T-helper 1 cell (primary cell): ENCODE data around the gene RILPL2.
"Not testable (repeated sequence)": the region's sequence is repeated elsewhere in the genome, so short reads cannot be mapped to it uniquely, and the experiment has no call there.

Experiments used
- DNase-seq, 5 donors: peaks; one replicate each; pipeline ENCODE4 v3.0.0-alpha.2; 2012 to 2020
- total RNA-seq, 4 donors: gene quantifications; one replicate each; lab custom pipeline; 2026; lab: John Stamatoyannopoulos, UW

RILPL2 gene, protein sequence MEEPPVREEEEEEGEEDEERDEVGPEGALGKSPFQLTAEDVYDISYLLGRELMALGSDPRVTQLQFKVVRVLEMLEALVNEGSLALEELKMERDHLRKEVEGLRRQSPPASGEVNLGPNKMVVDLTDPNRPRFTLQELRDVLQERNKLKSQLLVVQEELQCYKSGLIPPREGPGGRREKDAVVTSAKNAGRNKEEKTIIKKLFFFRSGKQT
- 30.7 to 49.3 (median 39.3) reads per million in 4 donors for total RNA-seq

DNA sequence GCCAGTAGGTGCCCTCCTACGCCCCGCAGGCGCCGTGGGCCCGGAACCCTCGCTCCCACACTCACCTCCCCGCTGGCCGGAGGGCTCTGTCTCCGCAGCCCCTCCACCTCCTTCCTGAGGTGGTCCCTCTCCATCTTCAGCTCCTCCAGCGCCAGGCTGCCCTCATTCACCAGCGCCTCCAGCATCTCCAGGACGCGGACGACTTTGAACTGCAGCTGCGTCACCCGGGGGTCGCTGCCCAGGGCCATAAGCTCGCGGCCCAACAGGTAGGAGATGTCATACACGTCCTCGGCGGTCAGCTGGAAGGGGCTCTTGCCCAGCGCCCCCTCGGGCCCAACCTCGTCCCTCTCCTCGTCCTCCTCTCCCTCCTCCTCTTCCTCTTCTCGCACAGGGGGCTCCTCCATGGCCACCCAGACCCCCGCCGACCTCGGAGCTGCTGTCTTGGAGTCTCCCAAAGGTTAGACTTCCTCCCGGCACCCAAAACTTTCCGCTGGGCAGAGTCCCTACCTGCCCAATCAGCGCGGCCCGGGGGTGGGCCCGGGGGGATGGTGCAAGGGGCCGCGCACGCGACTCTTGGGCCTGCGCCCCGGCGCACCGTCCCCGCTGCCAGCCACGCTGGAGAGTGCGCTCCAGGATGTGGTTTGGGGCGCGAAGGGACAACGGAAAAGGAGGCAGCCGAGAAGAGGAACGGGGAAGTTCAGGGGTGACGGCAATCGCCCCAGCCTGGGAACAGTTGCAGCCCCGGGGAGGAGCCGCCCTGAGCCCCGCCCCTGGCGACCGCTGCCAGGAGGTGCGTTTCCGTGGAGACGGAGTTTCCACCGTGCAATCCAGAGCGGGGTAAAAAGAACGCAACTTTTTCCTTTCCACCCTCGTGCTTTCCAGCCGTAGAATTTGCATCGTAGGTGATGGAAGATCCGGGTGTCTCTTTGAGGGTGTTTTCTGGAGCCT lies at the start of gene RILPL2:
RILPL2 (minus strand) TSS at position 668 of the 948 bp plus-strand sequence; CDS start at position 404, 264 bp downstream.
- peak; percentile 87 to 93 (median 89) for DNase-seq

DNA sequence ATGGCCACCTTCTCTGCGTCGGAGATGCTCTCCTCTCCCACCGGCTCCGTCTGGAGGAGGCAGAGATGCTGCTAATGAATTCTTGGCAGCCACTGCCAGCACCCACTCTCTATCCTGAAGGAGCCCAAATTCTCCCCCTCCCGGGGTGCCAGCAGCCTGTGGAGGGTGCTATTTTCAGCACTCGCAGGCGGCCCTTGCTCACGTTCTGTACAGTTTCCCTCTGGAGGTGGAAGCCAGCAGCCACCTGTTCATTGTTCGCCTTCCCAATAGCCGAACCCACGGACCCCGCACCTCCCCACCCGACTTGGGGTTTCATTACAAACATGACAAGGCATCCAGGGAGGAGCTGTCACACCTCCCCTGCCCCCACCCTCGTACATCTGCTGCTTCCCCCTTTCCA lies 49.3 kb upstream of the RILPL2 start:
- no peak for DNase-seq

DNA sequence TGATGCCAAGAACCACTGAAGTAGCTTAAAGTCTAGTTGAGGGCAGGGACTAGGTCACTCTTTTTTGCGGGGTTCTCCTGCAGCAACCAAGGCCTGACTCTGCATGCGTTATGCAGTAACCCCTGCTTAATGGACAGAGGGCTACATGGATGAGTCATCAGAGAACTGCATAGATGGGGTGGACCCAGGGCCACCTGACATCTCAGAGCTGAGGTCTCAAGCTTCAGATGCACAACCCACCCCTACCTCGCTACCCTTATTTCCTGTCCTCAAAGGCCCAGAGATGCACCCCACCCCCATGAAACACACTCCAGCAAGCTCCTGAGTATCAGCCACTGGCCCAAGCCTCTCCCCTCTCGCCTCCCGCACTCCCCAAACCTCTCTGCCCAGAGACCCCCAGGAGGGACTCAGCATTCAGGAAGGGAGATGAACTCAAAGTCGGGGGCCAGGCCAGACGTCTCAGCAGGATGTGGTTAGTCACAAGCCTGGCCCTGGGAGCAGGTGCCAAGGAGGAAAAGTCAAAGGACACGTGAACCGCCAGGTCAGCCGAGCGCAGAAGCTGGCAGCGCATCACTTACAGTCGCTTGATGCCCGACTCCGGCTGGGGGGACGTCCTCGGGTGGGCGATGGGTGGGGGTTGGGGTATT lies 47.2 kb upstream of the RILPL2 start:
- no peak for DNase-seq

DNA sequence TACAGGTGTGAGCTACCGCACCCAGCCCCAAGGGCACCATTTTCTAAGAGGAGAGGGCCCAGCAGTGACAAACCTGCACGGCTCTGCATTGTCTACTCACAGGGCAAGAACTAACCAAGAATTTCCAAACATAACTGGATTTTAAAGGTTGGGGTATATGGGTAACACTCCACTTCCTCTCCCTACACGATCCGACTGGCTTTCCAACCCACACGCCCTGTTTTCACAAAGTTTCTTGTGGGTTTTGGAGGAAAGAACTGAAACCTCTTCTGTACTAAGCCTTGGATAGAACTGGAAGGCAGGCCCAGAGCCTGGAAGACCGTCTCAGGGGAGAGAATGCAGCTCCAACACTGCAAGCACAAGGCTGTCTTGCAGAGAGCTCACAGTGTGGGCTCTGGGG lies 46.4 kb upstream of the RILPL2 start:
- DNase-seq, result no peak

DNA sequence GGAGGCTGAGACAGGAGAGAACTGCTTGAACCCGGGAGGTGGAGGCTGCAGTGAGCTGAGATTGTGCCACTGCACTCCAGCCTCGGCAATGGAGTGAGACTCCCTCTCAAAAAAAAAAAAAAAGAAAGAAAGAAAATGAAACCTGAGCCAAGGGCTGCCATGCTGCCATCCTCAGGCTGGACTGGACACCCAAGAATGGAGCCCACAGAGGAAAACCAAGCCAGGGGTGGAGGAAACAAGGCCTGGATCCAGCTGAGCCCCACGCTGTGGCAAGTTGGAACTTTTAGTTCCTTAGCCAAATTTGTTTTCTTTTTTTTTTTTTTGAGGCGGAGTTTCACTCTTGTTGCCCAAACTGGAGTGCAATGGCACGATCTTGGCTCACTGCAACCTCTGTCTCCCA lies 44.8 kb upstream of the RILPL2 start:
- DNase-seq, result not testable (repeated sequence)

DNA sequence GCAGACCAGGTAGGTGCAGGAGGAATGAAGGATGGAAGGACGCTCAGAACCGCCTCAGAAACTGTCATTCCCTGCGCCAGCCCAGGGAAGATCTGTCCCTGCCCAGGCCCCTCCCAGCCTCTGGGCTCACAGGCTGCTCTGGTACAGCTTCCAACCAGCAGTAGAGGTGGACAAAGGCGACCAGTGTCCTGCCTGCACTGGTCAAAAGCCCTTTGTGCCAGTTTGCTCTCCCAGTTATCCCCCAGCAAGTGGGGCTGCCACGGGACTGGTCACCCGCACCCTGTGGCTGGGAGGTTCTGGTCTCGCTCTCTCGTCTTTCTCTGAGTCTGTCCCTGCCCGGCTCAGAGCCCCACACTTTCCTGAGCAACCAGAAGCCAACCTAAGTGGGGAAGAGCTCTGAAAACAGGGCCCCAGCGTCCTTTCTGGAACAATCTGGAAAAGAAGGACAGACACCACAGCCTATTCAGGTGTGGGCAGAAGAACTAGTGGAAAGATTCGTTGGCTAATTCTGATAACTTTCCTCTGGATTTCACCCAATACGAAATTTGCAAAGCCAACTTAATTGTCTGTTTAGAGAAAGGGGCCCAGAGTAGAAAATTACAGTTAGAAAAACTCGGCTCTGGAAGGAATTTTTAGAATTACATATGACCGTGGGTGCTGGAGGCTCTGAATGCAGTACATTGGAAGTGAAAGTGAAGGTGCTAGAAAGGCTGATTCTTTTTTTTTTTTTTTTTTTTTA lies 43.1 kb upstream of the RILPL2 start:
- DNase-seq, result no peak

DNA sequence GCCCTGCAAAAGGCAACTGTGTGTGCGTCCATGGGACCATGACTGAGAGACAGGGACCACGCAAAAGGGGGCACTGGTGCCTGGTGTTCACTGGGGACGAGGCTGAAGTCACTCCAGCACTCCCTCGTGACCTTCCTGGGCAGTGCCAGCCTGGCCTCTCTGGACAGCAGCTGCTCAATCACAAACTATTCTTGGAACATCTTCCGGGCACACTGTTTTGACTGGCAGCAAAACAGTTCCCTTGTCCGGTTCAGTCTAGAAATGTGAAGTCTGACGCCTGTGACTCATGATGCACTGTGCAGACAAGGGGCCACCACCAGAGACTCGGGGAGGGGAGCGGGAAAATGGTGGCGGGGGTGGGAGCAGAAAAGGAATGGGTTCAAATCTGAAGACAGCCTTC lies 42.3 kb upstream of the RILPL2 start:
- DNase-seq, result no peak

DNA sequence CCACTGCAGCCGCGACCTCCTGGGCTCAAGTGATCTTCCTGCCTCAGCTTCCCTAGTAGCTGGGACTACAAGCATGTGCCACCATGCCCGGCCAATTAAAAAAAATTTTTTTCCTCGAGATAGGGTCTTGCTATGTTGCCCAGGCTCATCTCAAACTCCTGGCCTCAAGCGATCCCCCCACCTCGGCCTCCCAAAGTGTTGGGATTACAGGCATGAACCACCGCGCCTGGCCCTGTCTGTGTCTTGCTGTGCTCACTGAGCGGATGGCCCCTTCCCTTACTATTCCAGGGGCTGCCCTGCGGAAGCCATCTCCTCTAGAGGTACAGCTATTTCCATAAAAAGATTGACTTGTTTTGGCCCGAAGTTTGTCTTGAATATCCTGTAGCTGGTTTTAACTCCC lies 41.6 kb upstream of the RILPL2 start:
- DNase-seq, result no peak

DNA sequence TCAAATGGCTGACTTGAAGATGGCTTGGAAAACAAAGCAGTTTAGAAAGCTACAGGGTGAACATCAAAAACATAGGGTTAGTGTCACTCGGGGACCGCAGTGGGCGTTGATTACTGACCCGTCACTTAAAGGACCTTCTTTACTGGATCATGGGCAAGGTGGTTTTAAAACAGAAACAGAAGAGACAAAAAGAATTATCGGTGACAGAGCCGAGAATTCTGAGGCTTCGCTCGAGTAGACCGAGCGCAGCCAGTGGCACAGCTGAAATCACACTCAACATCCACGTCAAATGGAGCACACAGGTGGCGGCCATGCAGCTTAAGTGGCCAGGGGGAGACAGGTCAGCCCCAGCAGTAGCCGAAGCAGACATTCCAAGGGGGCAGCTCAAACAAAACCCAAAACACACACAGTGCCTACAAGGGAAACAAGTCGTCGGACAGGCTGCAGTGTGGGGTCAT lies 38.8 kb upstream of the RILPL2 start:
- no peak for DNase-seq

DNA sequence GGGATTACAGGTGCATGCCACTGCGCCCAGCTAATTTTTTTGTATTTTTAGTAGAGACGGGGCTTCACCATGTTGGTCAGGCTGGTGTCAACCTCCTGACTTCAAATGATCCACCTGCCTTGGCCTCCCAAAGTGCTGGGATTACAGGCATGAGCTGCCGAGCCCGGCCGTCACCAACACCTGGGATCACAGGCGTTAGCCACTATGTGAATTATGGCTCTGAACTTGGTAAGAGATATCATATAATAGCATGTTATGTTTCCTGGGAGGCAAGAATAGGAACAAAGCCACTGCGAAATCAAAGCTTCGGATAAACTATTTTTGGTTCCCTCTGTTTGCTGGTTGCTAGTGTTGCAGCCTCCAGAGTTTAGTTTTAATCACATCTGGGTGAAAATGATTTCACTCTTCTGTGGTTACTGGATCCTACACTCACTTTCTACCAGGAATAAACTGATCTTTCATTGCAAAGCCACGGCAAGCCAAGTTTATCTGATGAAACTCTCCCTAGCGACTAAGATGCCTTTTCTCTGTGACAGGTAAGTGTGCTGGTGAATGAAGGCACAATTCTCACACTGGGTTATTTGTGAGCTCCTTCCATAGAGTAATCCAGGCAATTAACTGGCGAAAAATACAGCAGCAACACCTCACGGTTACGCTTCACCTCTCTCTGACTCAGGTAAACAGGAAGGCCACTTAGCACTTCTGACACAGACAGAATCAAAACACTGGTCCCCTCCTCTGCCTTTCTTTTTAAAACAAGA lies 38.2 kb upstream of the RILPL2 start:
- DNase-seq, result no peak

DNA sequence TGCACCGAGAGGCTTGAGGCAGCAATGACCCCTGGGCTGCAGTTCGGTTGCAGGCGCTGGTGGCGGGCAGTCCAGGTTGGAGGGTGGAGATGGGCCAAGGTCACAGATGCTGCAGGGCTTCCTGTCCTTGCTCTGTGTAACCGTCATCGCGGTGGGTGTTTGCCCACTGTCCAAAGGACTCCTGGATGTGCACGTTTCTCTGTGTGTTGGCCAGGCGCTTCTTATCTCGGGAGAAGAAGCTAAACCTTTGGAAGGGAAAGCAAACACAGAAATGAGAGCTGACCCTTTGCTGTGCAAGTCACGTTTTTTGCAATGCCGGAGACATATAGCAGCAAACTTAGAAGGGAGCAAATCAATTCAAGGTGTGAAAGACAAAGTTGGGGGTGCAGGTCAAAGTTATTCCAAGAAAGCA lies 36.0 kb upstream of the RILPL2 start:
- DNase-seq, result no peak

DNA sequence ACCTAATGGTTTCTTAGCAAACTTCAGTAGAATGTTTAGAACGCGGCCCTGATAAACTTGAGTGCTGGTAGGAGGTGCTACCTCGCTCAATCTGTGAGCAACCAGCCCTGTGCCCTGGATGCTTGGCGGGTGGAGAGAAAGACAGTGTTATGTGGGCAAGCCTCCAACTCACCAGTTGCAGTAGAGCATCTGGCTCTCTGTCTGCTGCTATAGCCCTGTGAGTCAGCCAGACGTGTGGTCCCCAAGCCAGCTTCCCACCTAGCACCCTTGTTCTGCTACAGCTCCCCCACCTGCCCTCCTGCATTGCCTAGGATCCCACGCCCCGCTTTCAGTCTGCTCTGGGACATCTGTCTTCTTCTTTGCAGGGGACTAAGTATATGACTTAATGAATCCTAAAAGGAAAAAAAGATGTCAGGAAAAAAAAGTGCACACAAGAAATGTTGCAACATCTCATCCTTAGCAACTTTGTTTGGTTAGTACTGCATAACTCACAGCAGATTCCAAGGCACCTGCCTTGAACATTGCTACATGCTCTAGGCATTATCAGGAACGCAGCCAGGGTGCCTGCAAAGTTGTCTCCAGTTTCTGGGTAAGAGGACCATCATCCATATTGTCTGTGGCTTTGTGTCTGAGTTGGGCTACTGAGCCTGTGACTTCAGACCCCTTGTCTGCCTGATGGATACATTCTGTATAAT lies 35.0 kb upstream of the RILPL2 start:
- no peak for DNase-seq

DNA sequence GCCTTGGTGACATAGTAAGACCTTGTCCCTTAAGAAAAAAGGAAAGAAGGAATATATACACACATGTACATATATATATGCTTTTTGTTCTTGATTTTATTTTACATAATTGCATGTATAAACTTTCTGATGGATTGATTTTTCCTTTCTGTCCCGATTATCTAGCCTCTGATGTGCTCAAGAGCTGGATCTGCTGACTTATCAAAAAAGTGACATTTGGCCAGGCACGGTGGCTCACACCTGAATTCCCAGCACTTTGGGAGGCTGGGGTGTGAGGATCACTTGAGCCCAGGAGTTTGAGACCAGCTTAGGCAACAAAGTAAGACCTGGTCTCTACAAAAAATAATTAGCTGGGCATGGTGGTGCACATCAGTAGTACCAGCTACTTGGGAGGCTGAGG lies 33.5 kb upstream of the RILPL2 start:
- no peak for DNase-seq

DNA sequence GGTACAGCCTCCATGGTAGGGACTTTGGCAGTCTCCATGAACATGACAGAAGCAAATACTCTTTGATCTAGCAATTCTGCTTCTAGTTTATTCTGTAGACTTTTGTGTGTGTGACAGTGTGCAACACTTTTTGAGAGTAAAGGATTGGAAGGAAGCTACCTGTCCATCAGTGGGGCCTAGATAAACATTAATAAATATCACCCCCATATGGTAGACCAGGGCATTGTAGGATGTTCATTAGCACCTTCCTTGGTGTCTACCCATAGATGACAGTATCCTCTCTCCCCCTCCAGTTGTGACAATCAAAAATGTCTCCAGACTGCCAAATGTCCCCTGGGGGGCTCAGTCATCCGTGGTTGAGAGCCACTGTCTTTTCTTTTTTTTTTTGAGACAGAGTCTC lies 32.3 kb upstream of the RILPL2 start:
- DNase-seq, result peak in 1 of 5 donors; percentile 20

DNA sequence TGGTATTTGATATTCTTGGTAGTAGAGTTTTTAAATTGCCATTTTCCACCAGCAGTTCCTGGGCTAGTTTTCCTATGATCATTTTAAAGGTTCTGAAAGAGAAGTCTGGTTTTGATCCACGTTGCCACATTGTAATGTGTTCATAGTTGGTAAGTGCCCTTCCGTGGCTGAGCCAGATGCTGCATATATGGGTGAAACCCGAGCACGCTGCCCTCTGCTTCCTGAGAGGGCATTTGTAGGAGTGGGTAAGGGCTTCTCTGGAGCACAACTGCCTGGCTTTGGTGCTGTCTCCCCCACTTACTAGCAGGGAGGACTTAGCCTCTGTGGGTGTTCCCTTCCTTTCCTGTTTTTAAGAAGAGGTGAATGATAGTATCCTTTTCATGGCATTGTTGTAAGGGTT lies 28.6 kb upstream of the RILPL2 start:
- DNase-seq, result no peak

DNA sequence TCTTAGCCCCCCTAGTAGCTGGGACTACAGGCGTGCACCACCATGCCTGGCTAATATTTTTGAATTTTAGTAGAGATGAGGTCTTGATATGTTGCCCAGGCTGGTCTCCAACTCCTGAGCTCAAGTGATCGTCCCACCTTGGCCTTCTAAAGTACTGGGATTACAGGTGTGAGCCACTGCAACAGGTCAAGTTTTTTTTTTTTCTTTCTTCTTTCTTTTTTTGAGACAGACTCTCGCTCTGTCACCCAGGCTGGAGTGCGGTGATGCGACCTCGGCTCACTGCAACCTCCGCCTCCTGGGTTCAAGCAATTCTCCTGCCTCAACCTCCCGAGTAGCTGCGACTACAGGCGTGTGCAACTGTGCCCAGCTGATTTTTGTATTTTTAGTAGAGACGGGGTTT lies 26.7 kb upstream of the RILPL2 start:
- DNase-seq, result not testable (repeated sequence)

DNA sequence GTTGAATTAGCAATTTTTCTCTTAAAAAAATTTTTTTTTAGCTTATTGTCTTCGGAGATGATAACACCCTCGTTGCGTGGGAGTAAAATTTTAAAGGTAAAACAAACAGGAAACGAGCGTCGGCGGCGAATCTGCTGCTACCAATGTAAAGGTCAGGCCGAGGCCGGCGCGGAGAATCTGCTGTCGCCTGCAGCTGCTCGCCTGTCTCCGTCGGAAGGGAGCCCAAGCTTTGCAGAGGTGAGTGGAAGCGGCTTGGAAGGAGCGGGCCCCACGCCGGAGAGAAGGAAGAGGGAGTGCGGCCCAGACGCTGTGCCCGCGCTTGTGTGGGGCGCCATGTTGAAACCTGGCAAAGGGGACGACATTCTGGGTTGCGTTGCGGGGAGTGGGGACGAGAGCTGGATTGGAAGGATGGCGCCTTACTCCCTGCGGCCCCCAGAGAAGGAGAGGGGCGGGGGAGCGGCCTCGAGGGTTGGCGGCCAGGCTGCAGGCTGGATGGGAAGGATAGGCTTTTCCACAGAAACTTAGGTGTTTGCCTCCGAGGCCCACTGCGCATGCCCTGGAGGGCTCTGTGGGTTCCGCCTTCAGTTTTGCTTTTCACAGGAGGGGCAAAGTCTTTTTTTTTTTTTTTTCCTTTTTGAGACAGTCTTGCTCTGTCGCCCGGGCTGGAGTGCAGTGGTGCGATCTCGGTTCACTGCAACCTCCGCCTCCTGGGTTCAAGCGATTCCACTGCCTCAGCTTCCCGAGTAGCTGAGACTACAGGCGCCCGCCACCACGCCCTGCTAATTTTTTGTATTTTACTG lies 21.7 kb upstream of the RILPL2 start, which contains the start of gene SNRNP35:
SNRNP35 (plus strand) TSS at position 160 of the 800 bp plus-strand sequence. CDS start 7,402 bp downstream, outside the sequence.
- peak; percentile 74 to 87 (median 81) for DNase-seq

DNA sequence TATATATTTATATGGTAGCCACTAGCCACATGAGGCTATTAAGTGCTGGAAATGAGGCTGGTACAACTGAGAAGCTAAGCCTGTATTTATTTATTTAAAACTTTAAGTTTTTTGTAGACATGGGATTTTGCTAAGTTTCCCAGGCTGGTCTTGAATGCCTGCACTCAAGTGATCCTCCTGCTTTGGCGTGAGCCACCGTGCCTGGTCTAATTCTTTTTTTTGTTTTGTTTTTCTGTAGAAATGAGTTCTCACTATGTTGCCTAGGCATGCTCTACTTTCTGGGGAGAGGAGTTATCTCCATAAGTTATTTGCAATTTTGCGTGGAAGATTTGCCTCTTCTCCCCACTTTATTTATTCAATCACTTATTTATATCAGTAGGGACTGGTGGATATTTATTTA lies 16.7 kb upstream of the RILPL2 start:
- DNase-seq, result peak in 1 of 5 donors; percentile 27

DNA sequence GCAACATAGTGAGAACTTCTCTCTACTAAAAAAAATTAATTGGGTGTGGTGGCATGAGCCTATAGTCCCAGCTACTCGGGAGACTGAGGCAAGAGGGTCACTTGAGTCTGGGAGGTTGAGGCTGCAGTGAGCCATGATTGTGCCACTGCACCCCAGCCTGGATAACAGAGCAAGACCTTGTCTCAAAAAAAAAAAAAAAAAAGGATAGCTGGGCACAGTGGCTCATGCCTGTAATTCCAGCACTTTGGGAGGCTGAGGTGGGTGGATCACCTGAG lies 15.7 kb upstream of the RILPL2 start:
- peak in 1 of 5 donors; percentile 17 for DNase-seq

DNA sequence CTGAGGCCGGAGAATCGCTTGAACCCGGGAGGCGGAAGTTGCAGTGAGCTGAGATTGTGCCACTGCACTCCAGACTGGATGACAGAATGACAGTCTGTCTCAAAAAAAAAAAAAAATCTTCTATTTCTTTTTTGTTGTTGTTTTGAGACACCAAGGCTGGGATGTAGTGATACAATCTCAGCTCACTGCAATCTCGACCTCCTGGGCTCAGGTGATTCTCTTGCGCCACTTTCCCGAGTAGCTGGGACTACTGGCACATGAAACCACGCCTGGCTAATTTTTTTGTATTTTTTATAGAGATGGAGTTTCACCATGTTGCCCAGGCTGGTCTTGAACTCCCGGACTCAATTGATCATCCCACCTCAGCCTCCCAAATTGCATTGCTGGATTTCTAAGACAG lies 14.2 kb upstream of the RILPL2 start:
- no peak for DNase-seq
